ENCODE results near the gene GNA15. TPM values are rescaled to one million over a fixed set of nuclear protein-coding genes. Genes with fewer than 3 reads are reported as not detected.
"Not testable (repeated sequence)": the region's sequence is repeated elsewhere in the genome, so short reads cannot be mapped to it uniquely, and the experiment has no call there.

GNA15 gene
- total RNA-seq, 4 donors from 2014 or later, result 72.7 to 186 (median 132) TPM

GRCh38 chr19:3188627-3189596 is 53.1 kb downstream of the GNA15 start:
- Histone ChIP-seq H3K27ac (no peak overlapping the region), H3K4me3 (no peak overlapping the region), H3K27me3 (no peaks in the 10 kb centered on the region), H3K36me3 (peaks cover 0 to 25% (median 0%) of the 10 kb centered on the region in 3 donors), H3K4me1 (peaks cover 17 to 50% (median 21%) of the 10 kb centered on the region in 3 donors), H3K9me3 (no peaks in the 10 kb centered on the region)
- 83 to 93% methylated on average over 14 of the region's 35 CpGs for whole genome bisulfite sequencing, 2 donors
- TF ChIP-seq CTCF (IDR thresholded peaks at IDR 0.05), result no peak
- intact Hi-C loops (cut with DNase I), result no loop called here
- DNase-seq, result no peak

- peaks cover 17 to 45% (median 18%) of the 10 kb centered on the region in 3 donors for H3K4me1 ChIP-seq
- no peaks in the 10 kb centered on the region for H3K9me3 ChIP-seq
- H3K4me3 ChIP-seq, result no peak overlapping the region
- peaks cover 0 to 34% (median 0%) of the 10 kb centered on the region in 3 donors for H3K36me3 ChIP-seq
- TF ChIP-seq POLR2A (IDR thresholded peaks at IDR 0.05) (no peak), CTCF (IDR thresholded peaks at IDR 0.05) (no peak)
- H3K27me3 ChIP-seq, result no peaks in the 10 kb centered on the region
- no peak overlapping the region for H3K27ac ChIP-seq
- no peak for DNase-seq
- intact Hi-C loops (cut with DNase I), result no loop called here
- WGBS, 2 donors, result 58 to 80% methylated on average over 4 to 6 of the region's 28 CpGs
Measured at GRCh38 chr19:3189702-3190469, 54.1 kb downstream of the GNA15 start.

- peaks cover 0 to 39% (median 0%) of the 10 kb centered on the region in 3 donors for H3K36me3 ChIP-seq
Measured at GRCh38 chr19:3190470-3190770, 54.6 kb downstream of the GNA15 start.

GRCh38 chr19:3190921-3191805 is 55.3 kb downstream of the GNA15 start:
- Histone ChIP-seq H3K27me3 (no peaks in the 10 kb centered on the region), H3K9me3 (no peaks in the 10 kb centered on the region), H3K27ac (no peak overlapping the region), H3K4me1 (peaks cover 16 to 40% (median 17%) of the 10 kb centered on the region in 3 donors), H3K4me3 (no peak overlapping the region), H3K36me3 (peaks cover 0 to 47% (median 2%) of the 10 kb centered on the region in 3 donors)
- TF ChIP-seq CTCF (IDR thresholded peaks at IDR 0.05) (no peak), POLR2A (IDR thresholded peaks at IDR 0.05) (no peak)
- DNase-seq, result no peak
- intact Hi-C loops (cut with DNase I), result no loop called here
- 82 to 88% methylated on average over 18 to 19 of the region's 46 CpGs for WGBS, 2 donors

More at GRCh38 chr19:3190470-3190770, 54.6 kb downstream of the GNA15 start:
- TF ChIP-seq CTCF (IDR thresholded peaks at IDR 0.05) (no peak), POLR2A (IDR thresholded peaks at IDR 0.05) (no peak)
- Histone ChIP-seq H3K4me1 (peaks cover 17 to 42% (median 17%) of the 10 kb centered on the region in 3 donors), H3K27me3 (no peaks in the 10 kb centered on the region), H3K27ac (no peak overlapping the region), H3K9me3 (no peaks in the 10 kb centered on the region), H3K4me3 (no peak overlapping the region)
- intact Hi-C loops (cut with DNase I), result no loop called here
- DNase-seq, result no peak
- 80% methylated on average over 4 of the region's 18 CpGs; no CpG with 5 or more reads in 1 of the 2 donors for WGBS, 2 donors

GRCh38 chr19:3191806-3192104 is 55.9 kb downstream of the GNA15 start:
- H3K4me3 ChIP-seq; DNase-seq; H3K9me3 ChIP-seq; H3K27ac ChIP-seq; intact Hi-C loops (cut with DNase I); H3K27me3 ChIP-seq: not testable (repeated sequence)
- Histone ChIP-seq H3K4me1 (peaks cover 10 to 34% (median 12%) of the 10 kb centered on the region in 3 donors), H3K36me3 (peaks cover 0 to 53% (median 6%) of the 10 kb centered on the region in 3 donors)
- WGBS, 2 donors, result 100% methylated on average over 3 to 5 of the region's 12 CpGs

Data from esophagus squamous epithelium (tissue), 5 donors.